ENCODE data around the gene CAPSL.

DNA sequence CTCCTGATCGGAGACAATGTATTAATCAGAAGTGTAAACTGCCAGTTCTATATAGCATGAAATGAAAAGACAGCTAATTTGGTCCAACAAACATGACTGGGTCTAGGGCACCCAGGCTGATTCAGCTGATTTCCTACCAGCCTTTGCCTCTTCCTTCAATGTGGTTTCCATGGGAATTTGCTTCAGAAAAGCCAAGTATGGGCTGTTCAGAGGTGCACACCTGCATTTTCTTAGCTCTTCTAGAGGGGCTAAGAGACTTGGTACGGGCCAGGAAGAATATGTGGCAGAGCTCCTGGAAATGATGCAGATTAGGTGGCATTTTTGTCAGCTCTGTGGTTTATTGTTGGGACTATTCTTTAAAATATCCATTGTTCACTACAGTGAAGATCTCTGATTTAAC, 59.3 kb downstream of the CAPSL start:
- TF ChIP-seq U2AF1 (optimal IDR thresholded peaks at IDR 0.05; ENCODE audit: low read depth, low read length) (no peak), EP300 (IDR thresholded peaks at IDR 0.05; ENCODE audit: low read length) (no peak), ZFP36 (IDR thresholded peaks at IDR 0.05; ENCODE audit: low read depth, low read length, partially characterized antibody) (no peak), ZNF174 (CRISPR knock-in tag; IDR thresholded peaks at IDR 0.05) (no peak)
- TF ChIP-seq, protein P1, sequence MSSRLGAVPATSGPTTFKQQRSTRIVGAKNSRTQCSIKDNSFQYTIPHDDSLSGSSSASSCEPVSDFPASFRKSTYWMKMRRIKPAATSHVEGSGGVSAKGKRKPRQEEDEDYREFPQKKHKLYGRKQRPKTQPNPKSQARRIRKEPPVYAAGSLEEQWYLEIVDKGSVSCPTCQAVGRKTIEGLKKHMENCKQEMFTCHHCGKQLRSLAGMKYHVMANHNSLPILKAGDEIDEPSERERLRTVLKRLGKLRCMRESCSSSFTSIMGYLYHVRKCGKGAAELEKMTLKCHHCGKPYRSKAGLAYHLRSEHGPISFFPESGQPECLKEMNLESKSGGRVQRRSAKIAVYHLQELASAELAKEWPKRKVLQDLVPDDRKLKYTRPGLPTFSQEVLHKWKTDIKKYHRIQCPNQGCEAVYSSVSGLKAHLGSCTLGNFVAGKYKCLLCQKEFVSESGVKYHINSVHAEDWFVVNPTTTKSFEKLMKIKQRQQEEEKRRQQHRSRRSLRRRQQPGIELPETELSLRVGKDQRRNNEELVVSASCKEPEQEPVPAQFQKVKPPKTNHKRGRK (tag; IDR thresholded peaks at IDR 0.05), result no peak
